Measurements from ENCODE around the gene TMEM203. TPM values are rescaled to one million over a fixed set of nuclear protein-coding genes. Genes with fewer than 3 reads are reported as not detected.

TMEM203 gene
- total and polyA plus RNA-seq, 2 of the 13 experiments (the other 11 are each of a cell fraction or from before 2014, with no cell fraction given), result 23.4 to 36.7 TPM

DNA sequence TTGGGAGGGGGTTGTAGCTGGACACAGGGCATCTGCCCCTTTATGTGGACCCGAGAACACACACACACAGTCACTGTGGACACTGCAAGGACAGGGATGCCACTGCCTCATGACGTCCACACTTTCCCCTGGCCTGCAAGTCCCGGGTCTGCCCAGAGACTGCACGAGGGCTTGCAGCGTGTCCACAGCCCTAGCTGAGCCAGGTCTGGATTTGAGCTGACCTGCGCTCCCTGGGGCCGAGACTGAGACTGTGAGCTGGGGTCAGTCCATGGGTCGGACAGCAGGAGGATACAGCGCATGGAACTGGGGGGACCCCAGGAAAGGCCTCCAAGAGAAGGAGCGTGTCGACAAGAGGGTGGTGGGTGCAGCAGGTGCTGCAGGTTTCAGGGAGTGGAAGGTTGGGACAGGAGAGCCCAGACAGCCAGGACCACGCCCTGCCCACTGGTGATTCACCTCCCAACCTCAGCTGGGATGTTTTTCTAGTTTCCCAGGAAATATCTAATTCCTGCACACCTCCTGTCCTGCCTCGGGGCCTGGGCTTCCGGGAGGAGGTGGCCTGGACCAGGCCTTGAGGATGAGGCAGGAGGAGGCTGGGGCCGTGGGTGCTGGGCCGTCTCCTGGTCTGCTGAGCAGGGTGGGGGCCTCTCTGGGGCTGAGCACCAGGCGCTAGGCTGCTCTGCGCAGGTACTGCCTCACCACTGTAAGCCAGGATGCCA is 21.0 kb upstream of the TMEM203 start:
- ATAC-seq, result peak; percentile 0; the same call in 1 of the 3 replicates
- DNase-seq (ENCODE audit: low spot score), result no peak
- Histone ChIP-seq H4K20me1 (ENCODE audit: insufficient read depth, low read length) (no peaks in the 10 kb centered on the region), H3K9me3 (ENCODE audit: low read length) (no peaks in the 10 kb centered on the region), H3K4me1 (ENCODE audit: insufficient read depth, low read length) (peaks cover 81% of the 10 kb centered on the region), H3K27ac (ENCODE audit: extremely low read length, insufficient read depth, low read length) (no peak overlapping the region), H3K79me2 (ENCODE audit: insufficient read depth, low read length) (no peaks in the 10 kb centered on the region), H3K27me3 (ENCODE audit: control insufficient read depth in 1 of 2, insufficient read depth in 2 of 2, low read length in 2 of 2) (no peaks in the 10 kb centered on the region; a peak in 1 of 5 replicates), H2AFZ (ENCODE audit: low read length) (no peak overlapping the region), H3K4me2 (ENCODE audit: low read depth, low read length) (peak overlapping the region; percentile 66), H3K9ac (ENCODE audit: insufficient read depth, low read depth, low read length) (peak overlapping the region; percentile 31; the same call in 1 of the 2 replicates), H3K4me3 (replicated peaks in 1 of 3; ENCODE audit: insufficient read depth in 1 of 3, low read depth in 2 of 3, low read length in 3 of 3) (peak overlapping the region in 1 of 3 experiments; percentile 53; a peak in 2 of 6 replicates), H3K36me3 (replicated peaks in 1 of 2; ENCODE audit: control insufficient read depth in 1 of 2, insufficient read depth in 2 of 2, low read length in 2 of 2) (no peaks in the 10 kb centered on the region)
- no TSS peak for BruUV-seq (replicated peaks)
- no peak for FAIRE-seq
- 18% methylated on average over 9 of the region's 18 CpGs for WGBS (ENCODE audit: low lambda C conversion rate)
- POLR2A ChIA-PET, result interaction anchor here (0.8 to 13.4 kb wide), 11 partner anchors 8 to 108 kb away, joined by 3 to 225 read pairs (median 3); partner anchors contain the start of genes ANAPC2, NDOR1, SSNA1 and TMEM203
- intact Hi-C loops (cut with micrococcal nuclease; ENCODE audit: unreplicated experiment), result loop anchor here (2.0 kb wide), 2 partner anchors 38 to 106 kb away; partner anchors contain the start of genes ANAPC2 and SSNA1
- CTCF ChIA-PET (ENCODE audit: low intra/inter-chr PET ratio, low total read pairs), result interaction anchor here (1.5 kb wide), 2 partner anchors 37 to 50 kb away, joined by 8 to 16 read pairs; partner anchors contain the start of genes ANAPC2 and SSNA1
- in situ Hi-C loops (cut with HindIII; ENCODE audit: extremely low pct_ligation_motif_present, low pct_unique_long_range_greater_than_20kb), result loop anchor here (5.0 kb wide), 2 partner anchors 39 to 114 kb away; partner anchors contain the start of genes ANAPC2, DPP7 and SSNA1
- TF ChIP-seq FOSL2 (CRISPR knock-in tag; IDR thresholded peaks at IDR 0.05) (peak; percentile 11; the same call in 1 of the 2 replicates), ZNF614 (CRISPR knock-in tag; IDR thresholded peaks at IDR 0.05; ENCODE audit: borderline replicate concordance) (no peak), HOXA7 (CRISPR knock-in tag; IDR thresholded peaks at IDR 0.05) (no peak), TMF1 (CRISPR knock-in tag; IDR thresholded peaks at IDR 0.05; ENCODE audit: low read depth) (0 out of 2 replicates have a peak, but pooled peaks have one; percentile 12), BRD4 (CRISPR knock-in tag; IDR thresholded peaks at IDR 0.05) (0 out of 2 replicates have a peak, but pooled peaks have one; percentile 43), BORCS8-MEF2B (CRISPR knock-in tag; IDR thresholded peaks at IDR 0.05) (no peak), RAD51 (IDR thresholded peaks at IDR 0.05; ENCODE audit: borderline replicate concordance) (no peak), ZNF768 (CRISPR knock-in tag; IDR thresholded peaks at IDR 0.05) (no peak), POLR2G (IDR thresholded peaks at IDR 0.05; ENCODE audit: low read depth, low read length) (0 out of 2 replicates have a peak, but pooled peaks have one; percentile 26), POLR2A (IDR thresholded peaks at IDR 0.05; ENCODE audit: insufficient read depth in 1 of 2, low read depth in 2 of 2, low read length in 2 of 2) (peak in 1 of 2 experiments; percentile 44; a peak in 1 of 4 replicates)
- TF ChIP-seq, protein P1, sequence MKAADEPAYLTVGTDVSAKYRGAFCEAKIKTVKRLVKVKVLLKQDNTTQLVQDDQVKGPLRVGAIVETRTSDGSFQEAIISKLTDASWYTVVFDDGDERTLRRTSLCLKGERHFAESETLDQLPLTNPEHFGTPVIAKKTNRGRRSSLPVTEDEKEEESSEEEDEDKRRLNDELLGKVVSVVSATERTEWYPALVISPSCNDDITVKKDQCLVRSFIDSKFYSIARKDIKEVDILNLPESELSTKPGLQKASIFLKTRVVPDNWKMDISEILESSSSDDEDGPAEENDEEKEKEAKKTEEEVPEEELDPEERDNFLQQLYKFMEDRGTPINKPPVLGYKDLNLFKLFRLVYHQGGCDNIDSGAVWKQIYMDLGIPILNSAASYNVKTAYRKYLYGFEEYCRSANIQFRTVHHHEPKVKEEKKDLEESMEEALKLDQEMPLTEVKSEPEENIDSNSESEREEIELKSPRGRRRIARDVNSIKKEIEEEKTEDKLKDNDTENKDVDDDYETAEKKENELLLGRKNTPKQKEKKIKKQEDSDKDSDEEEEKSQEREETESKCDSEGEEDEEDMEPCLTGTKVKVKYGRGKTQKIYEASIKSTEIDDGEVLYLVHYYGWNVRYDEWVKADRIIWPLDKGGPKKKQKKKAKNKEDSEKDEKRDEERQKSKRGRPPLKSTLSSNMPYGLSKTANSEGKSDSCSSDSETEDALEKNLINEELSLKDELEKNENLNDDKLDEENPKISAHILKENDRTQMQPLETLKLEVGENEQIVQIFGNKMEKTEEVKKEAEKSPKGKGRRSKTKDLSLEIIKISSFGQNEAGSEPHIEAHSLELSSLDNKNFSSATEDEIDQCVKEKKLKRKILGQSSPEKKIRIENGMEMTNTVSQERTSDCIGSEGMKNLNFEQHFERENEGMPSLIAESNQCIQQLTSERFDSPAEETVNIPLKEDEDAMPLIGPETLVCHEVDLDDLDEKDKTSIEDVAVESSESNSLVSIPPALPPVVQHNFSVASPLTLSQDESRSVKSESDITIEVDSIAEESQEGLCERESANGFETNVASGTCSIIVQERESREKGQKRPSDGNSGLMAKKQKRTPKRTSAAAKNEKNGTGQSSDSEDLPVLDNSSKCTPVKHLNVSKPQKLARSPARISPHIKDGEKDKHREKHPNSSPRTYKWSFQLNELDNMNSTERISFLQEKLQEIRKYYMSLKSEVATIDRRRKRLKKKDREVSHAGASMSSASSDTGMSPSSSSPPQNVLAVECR (CRISPR knock-in tag; IDR thresholded peaks at IDR 0.05; ENCODE audit: borderline replicate concordance), result no peak
- TF ChIP-seq, protein P2, sequence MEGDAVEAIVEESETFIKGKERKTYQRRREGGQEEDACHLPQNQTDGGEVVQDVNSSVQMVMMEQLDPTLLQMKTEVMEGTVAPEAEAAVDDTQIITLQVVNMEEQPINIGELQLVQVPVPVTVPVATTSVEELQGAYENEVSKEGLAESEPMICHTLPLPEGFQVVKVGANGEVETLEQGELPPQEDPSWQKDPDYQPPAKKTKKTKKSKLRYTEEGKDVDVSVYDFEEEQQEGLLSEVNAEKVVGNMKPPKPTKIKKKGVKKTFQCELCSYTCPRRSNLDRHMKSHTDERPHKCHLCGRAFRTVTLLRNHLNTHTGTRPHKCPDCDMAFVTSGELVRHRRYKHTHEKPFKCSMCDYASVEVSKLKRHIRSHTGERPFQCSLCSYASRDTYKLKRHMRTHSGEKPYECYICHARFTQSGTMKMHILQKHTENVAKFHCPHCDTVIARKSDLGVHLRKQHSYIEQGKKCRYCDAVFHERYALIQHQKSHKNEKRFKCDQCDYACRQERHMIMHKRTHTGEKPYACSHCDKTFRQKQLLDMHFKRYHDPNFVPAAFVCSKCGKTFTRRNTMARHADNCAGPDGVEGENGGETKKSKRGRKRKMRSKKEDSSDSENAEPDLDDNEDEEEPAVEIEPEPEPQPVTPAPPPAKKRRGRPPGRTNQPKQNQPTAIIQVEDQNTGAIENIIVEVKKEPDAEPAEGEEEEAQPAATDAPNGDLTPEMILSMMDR (CRISPR knock-in tag; IDR thresholded peaks at IDR 0.05), result 0 out of 2 replicates have a peak, but pooled peaks have one; percentile 13
